ENCODE measurements around the gene GJB4. TPM values are rescaled to one million over a fixed set of nuclear protein-coding genes. Genes with fewer than 3 reads are reported as not detected.

GJB4 gene
- polyA plus RNA-seq, 2 of the 4 experiments (the other 2 are of a cell fraction), result not detected

DNA sequence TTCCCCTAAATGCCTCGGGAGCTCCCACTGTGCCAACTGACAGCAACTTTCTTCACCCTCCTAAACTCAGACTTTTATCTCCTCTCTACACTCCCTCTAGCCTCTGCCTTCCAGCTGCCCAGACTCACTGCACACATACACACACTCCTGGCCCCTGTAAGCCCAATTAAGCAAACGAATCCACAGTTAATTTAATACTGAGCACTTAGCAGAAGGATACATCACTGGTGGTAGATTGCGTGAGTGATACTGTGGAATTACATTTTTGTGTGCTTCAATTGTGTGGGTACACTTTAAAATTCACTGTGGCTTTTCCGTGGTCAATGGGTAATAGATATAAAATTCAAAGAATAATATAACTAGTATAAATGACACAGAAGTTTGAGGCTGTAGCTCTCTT, 38.3 kb upstream of the GJB4 start:
- no peak overlapping the region for H3K4me3 ChIP-seq
- CTCF ChIA-PET, result interaction anchor here (1.2 kb wide), 1 partner anchor 21 kb away, joined by 3 read pairs; no protein-coding TSS in a partner anchor
- 2% methylated on average over 4 of the region's 4 CpGs for WGBS (ENCODE audit: missing lambda C conversion rate)
- no peak for ATAC-seq
- TF ChIP-seq SMC3 (IDR thresholded peaks at IDR 0.05), result no peak
- no peak for TF ChIP-seq ATOH8 (CRISPR knock-in tag; IDR thresholded peaks at IDR 0.05; ENCODE audit: low read depth)
- TF ChIP-seq MAFK (IDR thresholded peaks at IDR 0.05; ENCODE audit: partially characterized antibody), result no peak
- no peak for TF ChIP-seq RAD21 (conservative IDR thresholded peaks at IDR 0.05 in 1 of 2, IDR thresholded peaks at IDR 0.05 in 1 of 2)
- no peak for TF ChIP-seq KDM1A (IDR thresholded peaks at IDR 0.05; ENCODE audit: low read depth)
- TF ChIP-seq CBX8 (IDR thresholded peaks at IDR 0.05), result no peak
- no peak for TF ChIP-seq ZC3H11A (IDR thresholded peaks at IDR 0.05)
- no peak for TF ChIP-seq POLR2A (IDR thresholded peaks at IDR 0.05; ENCODE audit: low read length)
- no peak for TF ChIP-seq JUNB (IDR thresholded peaks at IDR 0.05)
- TF ChIP-seq, protein P1, sequence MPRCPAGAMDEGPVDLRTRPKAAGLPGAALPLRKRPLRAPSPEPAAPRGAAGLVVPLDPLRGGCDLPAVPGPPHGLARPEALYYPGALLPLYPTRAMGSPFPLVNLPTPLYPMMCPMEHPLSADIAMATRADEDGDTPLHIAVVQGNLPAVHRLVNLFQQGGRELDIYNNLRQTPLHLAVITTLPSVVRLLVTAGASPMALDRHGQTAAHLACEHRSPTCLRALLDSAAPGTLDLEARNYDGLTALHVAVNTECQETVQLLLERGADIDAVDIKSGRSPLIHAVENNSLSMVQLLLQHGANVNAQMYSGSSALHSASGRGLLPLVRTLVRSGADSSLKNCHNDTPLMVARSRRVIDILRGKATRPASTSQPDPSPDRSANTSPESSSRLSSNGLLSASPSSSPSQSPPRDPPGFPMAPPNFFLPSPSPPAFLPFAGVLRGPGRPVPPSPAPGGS (IDR thresholded peaks at IDR 0.05), result no peak
- TF ChIP-seq, protein P2, sequence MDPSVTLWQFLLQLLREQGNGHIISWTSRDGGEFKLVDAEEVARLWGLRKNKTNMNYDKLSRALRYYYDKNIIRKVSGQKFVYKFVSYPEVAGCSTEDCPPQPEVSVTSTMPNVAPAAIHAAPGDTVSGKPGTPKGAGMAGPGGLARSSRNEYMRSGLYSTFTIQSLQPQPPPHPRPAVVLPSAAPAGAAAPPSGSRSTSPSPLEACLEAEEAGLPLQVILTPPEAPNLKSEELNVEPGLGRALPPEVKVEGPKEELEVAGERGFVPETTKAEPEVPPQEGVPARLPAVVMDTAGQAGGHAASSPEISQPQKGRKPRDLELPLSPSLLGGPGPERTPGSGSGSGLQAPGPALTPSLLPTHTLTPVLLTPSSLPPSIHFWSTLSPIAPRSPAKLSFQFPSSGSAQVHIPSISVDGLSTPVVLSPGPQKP (IDR thresholded peaks at IDR 0.05; ENCODE audit: low read depth, low read length), result no peak
- no peak for TF ChIP-seq HOXB13 (CRISPR knock-in tag; IDR thresholded peaks at IDR 0.05; ENCODE audit: low read depth)
- TF ChIP-seq MAZ (IDR thresholded peaks at IDR 0.05; ENCODE audit: borderline replicate concordance, low read depth, low read length), result no peak
- TF ChIP-seq RNF2 (IDR thresholded peaks at IDR 0.05; ENCODE audit: borderline replicate concordance, low read depth), result no peak
- TF ChIP-seq GATA3 (IDR thresholded peaks at IDR 0.05; ENCODE audit: borderline replicate concordance), result no peak
- H3K27ac ChIP-seq, result no peak overlapping the region
- POLR2A ChIA-PET, result no interaction called here
- H3K9me3 ChIP-seq, result no peaks in the 10 kb centered on the region
- H3K4me2 ChIP-seq, result no peak overlapping the region
- FAIRE-seq, result no peak
- H3K4me1 ChIP-seq, result no peaks in the 10 kb centered on the region
- DNase-seq (ENCODE audit: low read depth in 1 of 2, low spot score in 1 of 2), result no peak

DNA sequence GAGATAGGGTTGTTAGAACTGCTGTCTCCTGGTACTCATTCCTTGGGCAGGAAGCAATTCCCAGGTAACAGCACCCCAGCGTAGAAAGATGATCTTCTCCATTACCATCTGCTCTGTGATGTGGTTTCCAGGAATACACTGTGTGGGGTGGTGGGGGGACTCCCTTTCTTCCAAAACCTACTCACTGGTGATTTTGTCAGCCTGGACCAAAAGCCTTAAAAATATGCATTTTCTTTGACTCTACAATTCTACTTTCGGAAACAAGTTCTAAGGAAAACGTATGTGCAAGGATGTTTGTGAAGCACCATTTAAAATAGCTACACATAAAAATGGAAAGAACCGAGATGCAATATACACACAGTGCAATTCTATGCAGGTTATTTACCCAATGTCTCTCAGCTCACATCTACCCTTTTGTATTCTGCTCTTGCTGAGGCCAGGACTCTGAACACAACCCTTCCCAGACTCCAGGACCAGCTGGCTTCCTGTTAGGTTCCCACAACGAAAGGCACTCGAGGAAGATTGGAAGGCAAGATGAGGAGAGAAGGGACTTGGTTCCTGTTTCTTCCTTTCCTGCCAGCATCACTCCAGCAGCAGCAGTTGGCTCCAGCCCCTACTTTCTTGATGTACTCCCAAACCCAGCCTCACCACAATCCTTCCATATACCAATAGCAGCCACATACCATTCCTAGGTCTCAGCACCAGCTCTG, 37.7 kb upstream of the GJB4 start:
- FAIRE-seq, result no peak
- TF ChIP-seq KDM1A (IDR thresholded peaks at IDR 0.05; ENCODE audit: low read depth), result no peak
- TF ChIP-seq EHMT2 (IDR thresholded peaks at IDR 0.05; ENCODE audit: low read depth), result no peak
- TF ChIP-seq ATOH8 (CRISPR knock-in tag; IDR thresholded peaks at IDR 0.05; ENCODE audit: low read depth), result no peak
- TF ChIP-seq BHLHE40 (IDR thresholded peaks at IDR 0.05; ENCODE audit: low read depth, low read length), result no peak
- TF ChIP-seq FOXS1 (CRISPR knock-in tag; IDR thresholded peaks at IDR 0.05), result no peak
- TF ChIP-seq MAFK (IDR thresholded peaks at IDR 0.05; ENCODE audit: partially characterized antibody), result no peak
- no peak for TF ChIP-seq HMGXB4 (CRISPR knock-in tag; IDR thresholded peaks at IDR 0.05; ENCODE audit: borderline replicate concordance)
- no peak for TF ChIP-seq NFE2L2 (conservative IDR thresholded peaks at IDR 0.05; ENCODE audit: low read length)
- TF ChIP-seq ESRRA (IDR thresholded peaks at IDR 0.05; ENCODE audit: borderline replicate concordance, low read length), result no peak
- TF ChIP-seq HES2 (IDR thresholded peaks at IDR 0.05), result no peak
- no peak for TF ChIP-seq FOSB (CRISPR knock-in tag; IDR thresholded peaks at IDR 0.05)
- TF ChIP-seq CTCF (IDR thresholded peaks at IDR 0.05), result no peak
- no peak for TF ChIP-seq NR3C1 (IDR thresholded peaks at IDR 0.05)
- no peak for TF ChIP-seq PBX3 (IDR thresholded peaks at IDR 0.05)
- no peak for TF ChIP-seq TP53 (CRISPR knock-in tag; IDR thresholded peaks at IDR 0.05)
- no peak for TF ChIP-seq RCOR1 (IDR thresholded peaks at IDR 0.05; ENCODE audit: low read depth, low read length)

More for the DNA sequence above, 37.7 kb upstream of the GJB4 start:
- no peak overlapping the region for H3K4me3 ChIP-seq
- H3K9me3 ChIP-seq, result no peaks in the 10 kb centered on the region
- H3K4me2 ChIP-seq, result no peak overlapping the region
- DNase-seq (ENCODE audit: low read depth in 1 of 2, low spot score in 1 of 2) (no peak), ATAC-seq (no peak)
- H3K4me1 ChIP-seq, result no peaks in the 10 kb centered on the region
- CTCF ChIA-PET, result interaction anchor here (1.2 kb wide), 1 partner anchor 21 kb away, joined by 3 read pairs; no protein-coding TSS in a partner anchor
- POLR2A ChIA-PET, result no interaction called here
- WGBS (ENCODE audit: missing lambda C conversion rate), result 17% methylated on average over 6 of the region's 6 CpGs
- H3K27ac ChIP-seq, result no peak overlapping the region

All from A549 (cell line).